Liver (tissue), 9 donors: ENCODE data around the gene TRHDE. TPM values are rescaled to one million over a fixed set of nuclear protein-coding genes. Genes with fewer than 3 reads are reported as not detected.

Source experiments
- DNase-seq: peaks from one replicate; pipeline ENCODE4 v3.0.0-alpha.2; 2017; ENCODE audit warnings: low spot score
- H3K27ac ChIP-seq, 2 donors: one replicate each; pipeline ENCODE4 v1.7.0; 2013; ENCODE audit warnings: inconsistent platforms in 2 of 2, low read length in 2 of 2, control low read depth in 1 of 2, low read depth in 1 of 2, mild to moderate bottlenecking in 1 of 2
- H3K27me3 ChIP-seq, 4 donors: one replicate each; pipeline versions ENCODE4 v1.6.1 to v1.7.0; 2013; ENCODE audit warnings: low read length in 3 of 4, inconsistent platforms in 1 of 4, mild to moderate bottlenecking in 1 of 4, moderate library complexity in 1 of 4; ENCODE audit not compliant: control insufficient read depth in 4 of 4, insufficient read depth in 4 of 4
- H3K36me3 ChIP-seq, 4 donors: one replicate each; pipeline versions ENCODE4 v1.6.1 to v1.7.0; 2013; ENCODE audit warnings: low read length in 3 of 4, mild to moderate bottlenecking in 3 of 4, low read depth in 1 of 4, moderate library complexity in 1 of 4; ENCODE audit not compliant: control insufficient read depth in 4 of 4, insufficient read depth in 3 of 4
- H3K4me1 ChIP-seq, 4 donors: one replicate each; pipeline versions ENCODE4 v1.6.1 to v1.7.0; 2013; ENCODE audit warnings: low read length in 3 of 4, mild to moderate bottlenecking in 3 of 4, moderate library complexity in 1 of 4; ENCODE audit not compliant: control insufficient read depth in 4 of 4, insufficient read depth in 4 of 4
- H3K4me3 ChIP-seq, 3 donors: one replicate each; pipeline versions ENCODE4 v1.6.1 to v1.7.0; 2013; ENCODE audit warnings: low read length in 3 of 3, control low read depth in 1 of 3, low read depth in 1 of 3, mild to moderate bottlenecking in 1 of 3
- H3K9ac ChIP-seq, 2 donors: one replicate each; pipeline ENCODE4 v1.7.0; 2013; ENCODE audit warnings: low read length in 2 of 2, mild to moderate bottlenecking in 2 of 2, moderate library complexity in 2 of 2, control low read depth in 1 of 2, low read depth in 1 of 2
- H3K9me3 ChIP-seq, 4 donors: one replicate each; pipeline versions ENCODE4 v1.6.1 to v1.7.0; 2013; ENCODE audit warnings: low read length in 3 of 4; ENCODE audit not compliant: control insufficient read depth in 4 of 4
- ATF3 ChIP-seq: IDR thresholded peaks from 2 replicates; pipeline ENCODE4 v1.6.1; 2016; ENCODE audit warnings: antibody characterized with exemption
- EGR1 ChIP-seq, 2 donors: IDR thresholded peaks; 2 replicates each; pipeline ENCODE4 v1.6.1; 2016 to 2018; ENCODE audit warnings: antibody characterized with exemption in 2 of 2, low read depth in 2 of 2
- FOXA1 ChIP-seq: IDR thresholded peaks from 2 replicates; pipeline ENCODE4 v1.6.1; 2016; ENCODE audit warnings: antibody characterized with exemption
- FOXA2 ChIP-seq: IDR thresholded peaks from 2 replicates; pipeline ENCODE4 v1.6.1; 2016; ENCODE audit warnings: antibody characterized with exemption
- GABPA ChIP-seq, 2 donors: IDR thresholded peaks in 1 of 2; conservative IDR thresholded peaks in 1 of 2; 2 replicates each; pipeline ENCODE4 v1.6.1; 2016; ENCODE audit warnings: antibody characterized with exemption in 2 of 2, mild to moderate bottlenecking in 1 of 2, moderate library complexity in 1 of 2
- HNF4A ChIP-seq, 2 donors: conservative IDR thresholded peaks; 2 replicates each; pipeline ENCODE4 v1.6.1; 2016; ENCODE audit warnings: antibody characterized with exemption in 2 of 2, mild to moderate bottlenecking in 2 of 2
- HNF4G ChIP-seq: IDR thresholded peaks from 2 replicates; pipeline ENCODE4 v1.6.1; 2016; ENCODE audit warnings: antibody characterized with exemption
- JUND ChIP-seq, 2 donors: IDR thresholded peaks; 2 replicates each; pipeline ENCODE4 v1.6.1; 2016; ENCODE audit warnings: antibody characterized with exemption in 2 of 2
- MAX ChIP-seq: IDR thresholded peaks from 2 replicates; pipeline ENCODE4 v1.6.1; 2016; ENCODE audit warnings: antibody characterized with exemption
- RAD21 ChIP-seq, 2 donors: IDR thresholded peaks; 2 replicates each; pipeline ENCODE4 v1.6.1; 2016; ENCODE audit warnings: antibody characterized with exemption in 2 of 2, mild to moderate bottlenecking in 2 of 2
- REST ChIP-seq: IDR thresholded peaks from 2 replicates; pipeline ENCODE4 v1.6.1; 2016; ENCODE audit warnings: antibody characterized with exemption, mild to moderate bottlenecking
- RXRA ChIP-seq, 2 donors: IDR thresholded peaks; 2 replicates each; pipeline ENCODE4 v1.6.1; 2017 to 2018; ENCODE audit warnings: antibody characterized with exemption in 2 of 2, mild to moderate bottlenecking in 1 of 2
- SP1 ChIP-seq: IDR thresholded peaks from 2 replicates; pipeline ENCODE4 v1.6.1; 2018; ENCODE audit warnings: antibody characterized with exemption, mild to moderate bottlenecking
- TAF1 ChIP-seq: conservative IDR thresholded peaks from 2 replicates; pipeline ENCODE4 v1.6.1; 2016; ENCODE audit warnings: antibody characterized with exemption, mild to moderate bottlenecking
- YY1 ChIP-seq: IDR thresholded peaks from 2 replicates; pipeline ENCODE4 v1.6.1; 2016; ENCODE audit warnings: antibody characterized with exemption, mild to moderate bottlenecking
- WGBS: extraction: QIAGEN DNeasy Blood & Tissue Kit; methylation state at CpG from one replicate; pipeline ENCODE4 v1.1.7; 2013; 5-methylcytosine and 5-hydroxymethylcytosine counted together
- polyA plus RNA-seq, 2 donors: library from polyadenylated mRNA; stranded (reverse) in 1 of 2; unstranded in 1 of 2; fragments of 200-250 nt in 1 of 2; fragments of >200 nt in 1 of 2; fragmentation: Nextera tagmentation in 1 of 2; extraction: Ambion mirVana in 1 of 2; gene quantifications; one replicate each; pipeline versions ENCODE4 v1.2.1 to v1.2.3, GENCODE V29; 2013 to 2015
- total RNA-seq, 2 donors: library from RNA; depleted of rRNA; stranded (reverse); fragments of >200 nt; gene quantifications; one replicate each; pipeline ENCODE4 v1.2.3, GENCODE V29; 2014
- TF ChIP-seq, protein P1 (sequence below): IDR thresholded peaks from 2 replicates; pipeline ENCODE4 v1.6.1; 2016; ENCODE audit warnings: antibody characterized with exemption
- TF ChIP-seq, protein P2 (sequence below): fragments of 150-350 bp; IDR thresholded peaks from 2 replicates; pipeline ENCODE4 v1.5.1; 2017; ENCODE audit warnings: improper control_type of control experiment, low read depth, low read length; ENCODE audit not compliant: missing input control
- donor health status: healthy.
- donor health status: healthy.
- donor health status: healthy.
- donor health status: healthy.
- donor health status: healthy.

Gene TRHDE
- total and polyA plus RNA-seq, 4 donors, result 0.05 to 0.17 (median 0.14) TPM; not detected in 1

DNA sequence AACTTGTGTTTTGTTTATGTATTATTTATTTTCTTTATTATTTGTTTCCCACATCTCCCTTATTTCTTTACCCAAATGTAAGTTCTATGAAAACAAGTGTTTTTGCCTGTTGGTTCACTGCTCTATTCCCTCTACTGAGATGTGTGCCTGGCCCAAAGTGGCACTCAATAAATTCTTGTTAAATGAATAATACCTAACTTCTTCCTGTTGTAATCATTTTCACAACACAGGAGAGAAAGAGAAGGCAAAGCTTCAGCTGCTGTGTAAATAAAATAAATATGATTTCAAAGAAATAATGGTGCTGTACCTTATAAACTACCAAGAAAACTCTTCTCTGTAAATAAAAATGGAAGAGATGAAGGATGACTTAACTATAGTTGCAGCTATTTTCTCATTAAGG lies 116.2 kb downstream of the TRHDE start:
- Histone ChIP-seq H3K4me3 (no peak overlapping the region), H3K36me3 (no peaks in the 10 kb centered on the region), H3K9me3 (no peaks in the 10 kb centered on the region), H3K27me3 (no peaks in the 10 kb centered on the region), H3K9ac (no peak overlapping the region), H3K27ac (no peak overlapping the region), H3K4me1 (no peaks in the 10 kb centered on the region)
- TF ChIP-seq TAF1, result no peak
- no peak for TF ChIP-seq REST
- TF ChIP-seq FOXA1, result no peak
- TF ChIP-seq FOXA2, result no peak
- no peak for TF ChIP-seq ATF3
- TF ChIP-seq JUND (IDR thresholded peaks at IDR 0.05), result no peak
- no peak for TF ChIP-seq RXRA (IDR thresholded peaks at IDR 0.05)
- TF ChIP-seq, protein P1, sequence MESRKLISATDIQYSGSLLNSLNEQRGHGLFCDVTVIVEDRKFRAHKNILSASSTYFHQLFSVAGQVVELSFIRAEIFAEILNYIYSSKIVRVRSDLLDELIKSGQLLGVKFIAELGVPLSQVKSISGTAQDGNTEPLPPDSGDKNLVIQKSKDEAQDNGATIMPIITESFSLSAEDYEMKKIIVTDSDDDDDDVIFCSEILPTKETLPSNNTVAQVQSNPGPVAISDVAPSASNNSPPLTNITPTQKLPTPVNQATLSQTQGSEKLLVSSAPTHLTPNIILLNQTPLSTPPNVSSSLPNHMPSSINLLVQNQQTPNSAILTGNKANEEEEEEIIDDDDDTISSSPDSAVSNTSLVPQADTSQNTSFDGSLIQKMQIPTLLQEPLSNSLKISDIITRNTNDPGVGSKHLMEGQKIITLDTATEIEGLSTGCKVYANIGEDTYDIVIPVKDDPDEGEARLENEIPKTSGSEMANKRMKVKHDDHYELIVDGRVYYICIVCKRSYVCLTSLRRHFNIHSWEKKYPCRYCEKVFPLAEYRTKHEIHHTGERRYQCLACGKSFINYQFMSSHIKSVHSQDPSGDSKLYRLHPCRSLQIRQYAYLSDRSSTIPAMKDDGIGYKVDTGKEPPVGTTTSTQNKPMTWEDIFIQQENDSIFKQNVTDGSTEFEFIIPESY, result no peak
- no peak for TF ChIP-seq YY1
- TF ChIP-seq RAD21 (IDR thresholded peaks at IDR 0.05), result no peak
- DNase-seq, result no peak

- Histone ChIP-seq H3K9me3 (no peaks in the 10 kb centered on the region), H3K27ac (no peak overlapping the region), H3K4me3 (no peak overlapping the region), H3K9ac (no peak overlapping the region), H3K36me3 (no peaks in the 10 kb centered on the region), H3K4me1 (no peaks in the 10 kb centered on the region), H3K27me3 (no peaks in the 10 kb centered on the region)
- 92% methylated on average over 1 of the region's 1 CpG for whole genome bisulfite sequencing
- no peak for TF ChIP-seq SP1
- no peak for TF ChIP-seq HNF4A (conservative IDR thresholded peaks at IDR 0.05)
- no peak for TF ChIP-seq EGR1 (IDR thresholded peaks at IDR 0.05; ENCODE audit: low read depth in 2 of 2)
- no peak for TF ChIP-seq FOXA1
- no peak for TF ChIP-seq TAF1
- TF ChIP-seq, protein P2, sequence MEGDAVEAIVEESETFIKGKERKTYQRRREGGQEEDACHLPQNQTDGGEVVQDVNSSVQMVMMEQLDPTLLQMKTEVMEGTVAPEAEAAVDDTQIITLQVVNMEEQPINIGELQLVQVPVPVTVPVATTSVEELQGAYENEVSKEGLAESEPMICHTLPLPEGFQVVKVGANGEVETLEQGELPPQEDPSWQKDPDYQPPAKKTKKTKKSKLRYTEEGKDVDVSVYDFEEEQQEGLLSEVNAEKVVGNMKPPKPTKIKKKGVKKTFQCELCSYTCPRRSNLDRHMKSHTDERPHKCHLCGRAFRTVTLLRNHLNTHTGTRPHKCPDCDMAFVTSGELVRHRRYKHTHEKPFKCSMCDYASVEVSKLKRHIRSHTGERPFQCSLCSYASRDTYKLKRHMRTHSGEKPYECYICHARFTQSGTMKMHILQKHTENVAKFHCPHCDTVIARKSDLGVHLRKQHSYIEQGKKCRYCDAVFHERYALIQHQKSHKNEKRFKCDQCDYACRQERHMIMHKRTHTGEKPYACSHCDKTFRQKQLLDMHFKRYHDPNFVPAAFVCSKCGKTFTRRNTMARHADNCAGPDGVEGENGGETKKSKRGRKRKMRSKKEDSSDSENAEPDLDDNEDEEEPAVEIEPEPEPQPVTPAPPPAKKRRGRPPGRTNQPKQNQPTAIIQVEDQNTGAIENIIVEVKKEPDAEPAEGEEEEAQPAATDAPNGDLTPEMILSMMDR, result no peak
- no peak for TF ChIP-seq JUND (IDR thresholded peaks at IDR 0.05)
- no peak for TF ChIP-seq RXRA (IDR thresholded peaks at IDR 0.05)
- no peak for TF ChIP-seq GABPA (IDR thresholded peaks at IDR 0.05 in 1 of 2, conservative IDR thresholded peaks at IDR 0.05 in 1 of 2)
- no peak for TF ChIP-seq MAX
- TF ChIP-seq HNF4G, result no peak
- no peak for TF ChIP-seq REST
- TF ChIP-seq FOXA2, result no peak
- no peak for DNase-seq
Observed at GRCh38 chr12:72390146-72390545, 118.0 kb downstream of the TRHDE start.
